Transverse colon (tissue), 4 donors: Measurements from ENCODE around the gene MYCBP2. TPM values are rescaled to one million over a fixed set of nuclear protein-coding genes. Genes with fewer than 3 reads are reported as not detected.
"Not testable (repeated sequence)": the region's sequence is repeated elsewhere in the genome, so short reads cannot be mapped to it uniquely, and the experiment has no call there.

Experiments used
- DNase-seq: peaks from one replicate; pipeline ENCODE4 v3.0.0-alpha.2; 2019
- H3K27ac ChIP-seq, 4 donors: fragments of 200-600 bp; sonication (generic); 2 replicates each; pipeline ENCODE4 v1.5.1; 2016 to 2018; ENCODE audit warnings: inconsistent platforms in 4 of 4
- H3K27me3 ChIP-seq: fragments of 200-600 bp; sonication (generic); 2 replicates; pipeline ENCODE4 v1.5.1; 2017; ENCODE audit warnings: inconsistent platforms
- H3K36me3 ChIP-seq, 4 donors: fragments of 200-600 bp; sonication (generic); 2 replicates each; pipeline ENCODE4 v1.5.1; 2017 to 2019; ENCODE audit warnings: inconsistent platforms in 4 of 4
- H3K4me1 ChIP-seq, 4 donors: fragments of 200-600 bp; sonication (generic); 2 replicates each; pipeline ENCODE4 v1.5.1; 2017 to 2020; ENCODE audit warnings: inconsistent platforms in 4 of 4
- H3K4me3 ChIP-seq, 4 donors: fragments of 200-600 bp; sonication (generic); 1 replicate in 1 of 4; 2 replicates in 3 of 4; pipeline versions ENCODE4 v1.5.1 to v1.6.1; 2017 to 2019; ENCODE audit warnings: inconsistent platforms in 4 of 4
- H3K9me3 ChIP-seq, 2 donors: fragments of 200-600 bp; sonication (generic); 2 replicates each; pipeline ENCODE4 v1.5.1; 2017 to 2019; ENCODE audit warnings: inconsistent platforms in 2 of 2
- CTCF ChIP-seq, 5 experiments: fragments of 200-600 bp in 3 of 5; fragments of 450-650 bp in 2 of 5; sonication (generic) in 3 of 5; IDR thresholded peaks; 1 replicate in 2 of 5; 2 replicates in 3 of 5; pipeline ENCODE4 v1.5.1; 2016 to 2017; ENCODE audit warnings: antibody characterized with exemption in 5 of 5, inconsistent platforms in 3 of 5, mild to moderate bottlenecking in 2 of 5, moderate library complexity in 1 of 5
- EP300 ChIP-seq: sonication (generic); formaldehyde crosslinking; IDR thresholded peaks from one replicate; pipeline ENCODE4 v1.6.1; 2017; ENCODE audit warnings: antibody characterized with exemption, low read depth
- POLR2A ChIP-seq: fragments of 450-650 bp; IDR thresholded peaks from one replicate; pipeline ENCODE4 v1.6.1; 2016; ENCODE audit warnings: antibody characterized with exemption, mild to moderate bottlenecking, moderate library complexity
- POLR2AphosphoS5 ChIP-seq, 3 donors: sonication (generic); formaldehyde crosslinking; IDR thresholded peaks; one replicate each; pipeline ENCODE4 v1.6.1; 2016; ENCODE audit warnings: antibody characterized with exemption in 3 of 3
- WGBS, 2 donors: methylation state at CpG; one replicate each; pipeline ENCODE4 v1.1.5; 2018; ENCODE audit warnings: low coverage in 1 of 2; 5-methylcytosine and 5-hydroxymethylcytosine counted together
- in situ Hi-C, 4 donors: fragments of 200-750 bp; cut with MboI; loops; one replicate each; pipeline versions ENCODE4 v1.15.0 to v1.15.1; 2017; ENCODE audit warnings: low sequenced_read_pairs in 3 of 4, low pct_ligation_motif_present in 1 of 4, low pct_unique_long_range_greater_than_20kb in 1 of 4
- intact Hi-C: fragments of 100-400 bp; cut with DNase I; formaldehyde crosslinking; loops from one replicate; pipeline ENCODE4 v1.15.1; 2023; ENCODE audit warnings: low total_unique reads
- total RNA-seq, 4 donors: library from RNA; depleted of rRNA; stranded (reverse); fragments of >200 nt; gene quantifications; one replicate each; pipeline ENCODE4 v1.1.0, GENCODE V29; 2016

The MYCBP2 gene
- total RNA-seq, 4 donors from 2014 or later = 41.0 to 95.0 (median 48.3) TPM

- peak overlapping the region in 1 of 4 donors; percentile 10 for H3K27ac ChIP-seq
- in situ Hi-C loops = no loop called here
Observed at GRCh38 chr13:77316430-77316829, 10.5 kb downstream of the MYCBP2 start.

GRCh38 chr13:77315509-77315908 is 11.4 kb downstream of the MYCBP2 start:
- in situ Hi-C loops, DNase-seq, H3K27ac ChIP-seq, H3K9me3 ChIP-seq, H3K36me3 ChIP-seq, intact Hi-C loops, H3K27me3 ChIP-seq, H3K4me3 ChIP-seq: not testable (repeated sequence)
- H3K4me1 ChIP-seq = peaks cover 0 to 20% (median 4%) of the 10 kb centered on the region in 4 donors
- 87% methylated on average over 6 to 7 of the region's 7 CpGs for WGBS, 2 donors

More at GRCh38 chr13:77316430-77316829, 10.5 kb downstream of the MYCBP2 start:
- H3K36me3 ChIP-seq = no peaks in the 10 kb centered on the region
- no peak overlapping the region for H3K4me3 ChIP-seq
- peaks cover 0 to 11% (median 0%) of the 10 kb centered on the region in 4 donors for H3K4me1 ChIP-seq
- H3K9me3 ChIP-seq = no peaks in the 10 kb centered on the region
- TF ChIP-seq CTCF (IDR thresholded peaks at IDR 0.05) (no peak), POLR2A (no peak)
- intact Hi-C loops = no loop called here
- H3K27me3 ChIP-seq = no peaks in the 10 kb centered on the region
- DNase-seq = no peak
- 64 to 71% methylated on average over 3 to 4 of the region's 4 CpGs for WGBS, 2 donors

GRCh38 chr13:77313923-77314322 is 13.0 kb downstream of the MYCBP2 start:
- no peak for DNase-seq
- in situ Hi-C loops (no loop called here), intact Hi-C loops (no loop called here)
- H3K36me3 ChIP-seq = no peaks in the 10 kb centered on the region
- no peak overlapping the region for H3K27ac ChIP-seq
- TF ChIP-seq EP300 (no peak), POLR2A (no peak), POLR2AphosphoS5 (IDR thresholded peaks at IDR 0.05) (no peak), CTCF (IDR thresholded peaks at IDR 0.05) (no peak)
- WGBS, 2 donors = 69 to 88% methylated on average over 3 of the region's 3 CpGs
- no peak overlapping the region for H3K4me3 ChIP-seq
- H3K27me3 ChIP-seq = no peaks in the 10 kb centered on the region
- no peaks in the 10 kb centered on the region for H3K9me3 ChIP-seq
- H3K4me1 ChIP-seq = peaks cover 0 to 34% (median 12%) of the 10 kb centered on the region in 4 donors

- H3K9me3 ChIP-seq = no peaks in the 10 kb centered on the region
- no peak for DNase-seq
- H3K4me3 ChIP-seq = no peak overlapping the region
- H3K27ac ChIP-seq = no peak overlapping the region
- intact Hi-C loops = no loop called here
- TF ChIP-seq POLR2A (no peak), EP300 (no peak), CTCF (IDR thresholded peaks at IDR 0.05) (no peak)
- in situ Hi-C loops = no loop called here
- no peaks in the 10 kb centered on the region for H3K36me3 ChIP-seq
- 68% methylated on average over 1 of the region's 1 CpG; no CpG with 5 or more reads in 1 of the 2 donors for WGBS, 2 donors
- H3K4me1 ChIP-seq = peaks cover 0 to 43% (median 12%) of the 10 kb centered on the region in 4 donors
- no peaks in the 10 kb centered on the region for H3K27me3 ChIP-seq
Observed at GRCh38 chr13:77312311-77312710, 14.6 kb downstream of the MYCBP2 start.

GRCh38 chr13:77310579-77311279 is 16.2 kb downstream of the MYCBP2 start:
- H3K27ac ChIP-seq = peak overlapping the region in 2 of 4 donors; percentile 21 to 31
- intact Hi-C loops = no loop called here
- 79 to 80% methylated on average over 3 of the region's 3 CpGs for WGBS, 2 donors

More at GRCh38 chr13:77310579-77311279, 16.2 kb downstream of the MYCBP2 start:
- Histone ChIP-seq H3K9me3 (no peaks in the 10 kb centered on the region), H3K36me3 (no peaks in the 10 kb centered on the region), H3K4me1 (peaks cover 3 to 53% (median 18%) of the 10 kb centered on the region in 4 donors), H3K4me3 (no peak overlapping the region), H3K27me3 (no peaks in the 10 kb centered on the region)
- no peak for DNase-seq
- in situ Hi-C loops = no loop called here
- TF ChIP-seq POLR2A (no peak), POLR2AphosphoS5 (IDR thresholded peaks at IDR 0.05) (no peak), CTCF (IDR thresholded peaks at IDR 0.05) (no peak), EP300 (no peak)
